ENCODE measurements around the gene PSMC3.

The PSMC3 gene

DNA sequence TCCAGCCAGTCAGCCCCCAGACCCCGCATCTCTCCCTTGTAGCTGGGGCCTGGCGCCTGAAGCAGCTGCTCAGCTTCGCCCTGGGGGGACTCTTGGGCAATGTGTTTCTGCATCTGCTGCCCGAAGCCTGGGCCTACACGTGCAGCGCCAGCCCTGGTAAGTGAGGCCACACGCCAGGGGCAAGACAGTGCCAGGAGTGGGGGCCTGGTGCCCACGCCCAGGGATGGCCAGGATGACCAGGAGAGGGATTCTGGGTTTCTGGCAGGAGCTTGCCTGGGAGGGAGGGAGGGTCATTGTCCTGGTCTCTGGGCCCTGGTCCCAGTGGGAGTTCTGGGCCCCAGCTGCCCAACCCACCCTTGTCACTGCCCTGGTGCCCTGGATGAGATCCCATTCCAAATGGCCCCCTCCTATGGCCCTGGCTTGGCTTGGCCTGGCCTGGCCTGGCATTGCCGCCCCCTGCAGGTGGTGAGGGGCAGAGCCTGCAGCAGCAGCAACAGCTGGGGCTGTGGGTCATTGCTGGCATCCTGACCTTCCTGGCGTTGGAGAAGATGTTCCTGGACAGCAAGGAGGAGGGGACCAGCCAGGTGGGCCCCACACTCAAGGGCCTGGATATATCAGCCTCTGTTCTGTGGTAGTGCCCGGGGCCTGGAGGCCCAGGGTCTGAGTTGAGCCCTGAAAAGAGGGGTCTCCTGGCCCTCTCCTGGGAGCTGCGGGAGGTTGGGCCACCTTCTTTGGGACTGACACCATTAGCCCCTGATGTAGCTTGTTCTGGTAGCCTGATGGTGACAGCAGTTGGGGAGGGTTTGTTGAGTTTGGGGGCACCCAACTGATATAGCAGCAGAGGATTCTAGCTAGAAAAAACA, 14.1 kb downstream of the PSMC3 start:
- DNase-seq = peak; percentile 57 to 64

DNA sequence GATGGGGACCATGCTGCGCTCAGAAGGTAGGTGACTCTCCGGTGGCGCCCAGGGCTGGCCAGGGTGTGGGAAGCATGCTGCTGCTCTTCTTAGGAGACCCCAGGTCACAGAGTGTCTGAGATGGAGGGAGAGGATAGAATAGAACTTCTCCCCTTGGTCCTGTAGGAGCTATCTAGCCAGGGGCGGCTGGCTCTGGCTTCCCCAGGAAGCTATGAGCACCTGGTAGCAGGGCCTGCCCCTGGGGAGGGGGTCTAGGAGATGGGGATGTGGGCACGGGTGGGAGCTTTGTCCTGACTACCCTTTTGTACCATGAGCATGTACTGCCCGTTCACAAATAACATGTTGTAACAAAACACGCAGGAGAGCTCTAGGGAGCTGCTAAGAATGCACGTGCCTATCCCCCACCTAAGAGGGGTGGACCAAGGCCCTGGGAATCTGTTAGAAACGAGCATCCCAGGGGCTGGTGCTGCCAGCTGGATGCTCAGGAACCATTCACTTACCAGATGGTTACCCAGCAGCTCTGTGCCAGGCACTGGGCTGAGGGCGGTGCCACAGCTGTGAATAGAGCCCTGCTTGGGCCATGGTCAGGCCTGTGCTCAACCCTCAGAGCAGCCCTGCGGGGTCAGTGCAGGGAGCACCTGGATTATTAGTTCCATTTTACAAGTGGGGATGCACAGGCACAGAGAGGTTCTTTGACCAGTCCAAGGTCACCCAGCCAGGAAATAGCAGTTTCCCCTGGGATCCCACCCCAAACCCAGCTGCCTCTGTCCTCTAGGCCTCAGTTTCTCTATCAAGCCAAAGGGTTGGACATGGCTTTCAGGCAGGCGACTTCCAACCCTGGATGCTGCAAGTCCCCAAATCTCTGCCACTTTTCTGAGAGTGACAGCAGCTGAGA, 15.6 kb downstream of the PSMC3 start:
- no peak for DNase-seq

DNA sequence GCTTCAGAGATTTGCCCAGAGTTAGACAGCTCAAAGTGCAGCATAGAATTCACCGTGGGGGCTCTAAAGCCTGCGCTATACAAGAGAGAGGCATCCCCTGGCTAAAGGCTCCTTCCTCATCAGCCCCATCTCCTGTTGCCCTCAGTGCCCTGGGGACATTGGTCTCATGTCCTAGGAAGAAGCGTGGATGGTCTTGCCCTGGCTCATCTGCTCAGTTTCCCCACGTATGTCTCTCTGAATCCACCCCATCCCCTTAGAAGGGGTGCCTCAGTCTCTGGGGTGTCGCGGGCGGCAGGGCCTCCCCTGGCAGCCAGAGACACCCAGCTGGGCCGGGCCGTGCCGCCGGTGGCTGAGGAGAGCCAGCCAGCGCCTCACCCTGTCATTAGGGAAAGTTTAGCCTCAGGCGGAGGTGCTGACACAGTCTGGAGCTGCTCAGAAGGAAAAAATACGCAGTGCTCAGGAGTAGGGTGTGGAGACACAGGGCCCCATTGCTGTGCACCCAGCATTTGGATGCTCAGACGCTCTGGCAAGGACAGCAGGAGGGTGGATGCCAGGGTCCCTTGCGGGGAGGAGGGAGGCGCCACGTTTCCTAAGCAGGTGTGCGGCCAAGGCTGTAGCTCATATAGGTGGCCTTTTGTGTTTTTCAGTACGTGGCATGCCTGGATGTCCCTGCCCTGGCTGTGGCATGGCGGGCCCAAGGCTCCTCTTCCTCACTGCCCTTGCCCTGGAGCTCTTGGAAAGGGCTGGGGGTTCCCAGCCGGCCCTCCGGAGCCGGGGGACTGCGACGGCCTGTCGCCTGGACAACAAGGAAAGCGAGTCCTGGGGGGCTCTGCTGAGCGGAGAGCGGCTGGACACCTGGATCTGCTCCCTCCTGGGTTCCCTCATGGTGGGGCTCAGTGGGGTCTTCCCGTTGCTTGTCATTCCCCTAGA, 16.5 kb downstream of the PSMC3 start:
- DNase-seq = no peak

DNA sequence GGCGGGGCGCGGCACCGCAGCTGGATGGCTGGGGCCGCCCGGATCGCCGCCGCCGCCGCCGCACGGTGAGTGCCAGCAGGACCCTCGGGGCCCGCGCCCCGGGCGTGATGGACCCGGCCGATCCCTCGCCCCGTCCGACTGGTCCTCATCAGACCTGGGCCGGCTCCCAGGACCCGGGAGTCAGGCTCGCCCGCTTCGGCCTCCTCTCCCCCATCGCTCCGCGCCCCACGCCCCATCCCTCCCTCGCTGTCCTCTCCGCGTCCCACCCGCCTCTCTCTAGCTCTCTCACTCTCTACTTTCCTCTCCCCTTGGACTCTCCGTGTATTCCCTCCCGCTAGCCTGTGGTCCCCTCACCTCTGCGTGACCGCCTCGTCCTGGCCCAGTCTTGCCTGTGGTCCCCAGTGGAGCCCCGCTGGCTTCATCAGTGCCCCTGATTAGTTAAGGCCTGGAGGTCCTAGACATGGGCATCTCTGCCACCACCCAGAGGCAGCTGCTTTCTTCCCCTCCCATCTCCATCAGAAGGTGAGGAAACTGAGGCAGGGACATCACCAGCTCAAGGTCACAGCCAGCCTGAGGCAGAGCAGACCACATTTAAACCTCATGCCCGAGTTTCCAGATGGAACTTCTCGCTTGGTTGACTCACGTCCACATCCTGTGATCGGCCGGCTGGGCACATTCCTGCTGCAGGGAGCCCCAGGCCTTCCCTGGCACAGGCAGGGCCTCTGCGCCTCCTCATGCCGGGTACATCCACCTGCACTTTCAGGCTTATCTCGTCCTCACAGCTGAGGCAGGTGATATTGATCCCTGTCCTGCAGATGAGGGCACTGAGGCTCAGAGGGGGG, 17.4 kb downstream of the PSMC3 start:
- DNase-seq = no peak

DNA sequence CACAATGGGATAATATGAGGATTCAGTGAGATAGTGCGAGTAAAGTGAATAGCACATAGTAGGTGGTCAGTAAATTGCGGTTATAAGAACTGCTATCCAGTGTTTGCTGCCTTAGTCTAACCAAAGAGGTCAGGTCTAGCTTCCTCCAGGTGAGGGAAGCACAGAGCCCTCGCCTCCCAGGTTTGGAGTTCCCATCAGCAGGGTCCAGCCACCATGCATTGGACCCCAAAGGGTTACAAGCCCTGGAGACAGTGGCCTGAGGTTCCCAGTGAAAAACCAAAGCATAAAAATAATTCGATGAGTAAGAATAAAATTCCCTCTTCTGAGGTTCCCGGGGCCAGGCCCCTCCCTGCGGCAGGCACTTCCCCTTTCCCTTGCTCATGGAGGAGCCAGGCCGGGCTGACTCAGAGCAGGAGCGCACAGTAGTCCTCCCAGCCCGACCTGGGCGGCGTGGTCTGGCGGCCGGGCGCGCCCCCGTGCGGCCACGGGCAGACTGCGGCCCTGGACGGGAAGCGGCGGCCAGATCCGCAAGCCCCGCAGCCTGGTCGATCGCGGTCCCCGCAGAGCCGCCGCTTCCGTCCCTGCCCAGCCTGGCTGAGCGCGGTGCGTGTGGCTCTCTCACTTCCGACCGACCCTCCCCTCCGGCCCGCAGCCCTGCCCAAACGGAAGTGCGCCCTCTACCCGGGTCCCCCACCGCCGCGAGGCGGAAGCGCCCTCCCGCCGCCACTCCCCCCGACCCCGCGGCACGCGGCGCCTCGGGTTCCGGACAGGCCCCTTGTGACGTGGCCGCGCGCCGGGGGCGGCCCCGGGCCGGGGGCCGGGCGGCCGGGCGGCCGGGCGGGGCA, 18.3 kb downstream of the PSMC3 start, which contains the start of gene SLC39A13:
TSS of gene SLC39A13 (plus strand) at position 845 of the 845 bp plus-strand sequence. CDS start 1,505 bp downstream, outside the sequence.
- peak; percentile 91 to 95 for DNase-seq

DNA sequence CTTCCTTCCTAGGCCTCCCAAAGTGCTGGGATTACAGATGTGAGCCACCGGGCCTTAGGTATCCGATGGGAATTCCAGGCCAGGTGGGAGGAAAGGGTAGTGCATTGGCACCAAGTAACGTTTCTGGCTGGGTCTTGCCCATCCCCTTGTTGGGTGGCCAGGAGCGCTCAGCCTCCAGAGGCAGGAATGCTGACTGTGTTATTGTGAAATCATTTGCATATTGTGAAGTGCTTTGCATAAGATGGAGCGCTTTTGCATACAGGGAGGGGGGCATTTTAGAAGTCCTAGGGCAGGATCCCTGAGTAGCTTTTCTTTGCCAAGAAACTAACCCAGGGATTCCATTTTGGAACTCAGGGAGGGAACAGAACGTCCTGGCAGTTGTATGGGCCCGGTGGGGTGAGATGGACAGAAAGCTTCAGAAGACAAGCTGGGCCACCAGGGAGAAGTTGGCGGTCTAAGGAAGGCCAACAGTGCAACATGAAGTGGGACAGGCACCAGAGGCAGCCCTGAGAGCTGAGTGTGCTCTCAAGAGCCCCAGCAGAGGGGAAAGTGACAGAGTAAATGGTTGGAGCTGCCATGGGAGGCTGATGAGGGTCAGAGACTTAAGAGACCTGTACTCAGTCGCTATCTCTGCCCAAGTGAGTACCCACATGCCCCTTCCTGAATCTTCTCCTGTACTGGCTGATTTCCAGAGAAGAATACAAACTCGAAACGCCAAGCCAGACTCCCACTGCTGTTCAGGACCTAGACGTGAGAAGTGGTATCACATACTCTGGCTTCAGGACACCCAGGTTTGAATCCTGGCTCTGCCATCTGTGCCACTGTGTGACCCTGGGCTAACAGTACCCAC, 19.1 kb downstream of the PSMC3 start:
- DNase-seq = no peak

DNA sequence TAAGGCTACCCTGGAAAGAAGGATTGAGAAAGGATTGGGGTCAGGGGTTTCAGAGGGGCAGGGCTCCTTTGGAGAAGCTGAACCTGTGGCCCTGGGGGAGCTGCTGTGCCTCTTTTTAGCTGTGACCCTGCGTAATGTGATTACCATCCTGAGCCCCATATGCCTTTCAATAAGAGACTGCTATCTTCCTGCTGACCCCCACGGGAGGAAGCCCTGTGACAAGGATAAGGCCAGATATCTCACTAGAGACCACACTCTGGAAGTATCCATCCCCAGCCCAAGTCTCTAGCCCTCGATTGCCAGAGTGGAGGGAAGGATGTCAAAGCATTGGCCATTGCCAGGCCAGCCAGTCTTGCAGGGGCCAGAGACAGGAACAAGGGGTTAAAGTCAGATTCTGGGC, 22.7 kb downstream of the PSMC3 start:
- DNase-seq = no peak

DNA sequence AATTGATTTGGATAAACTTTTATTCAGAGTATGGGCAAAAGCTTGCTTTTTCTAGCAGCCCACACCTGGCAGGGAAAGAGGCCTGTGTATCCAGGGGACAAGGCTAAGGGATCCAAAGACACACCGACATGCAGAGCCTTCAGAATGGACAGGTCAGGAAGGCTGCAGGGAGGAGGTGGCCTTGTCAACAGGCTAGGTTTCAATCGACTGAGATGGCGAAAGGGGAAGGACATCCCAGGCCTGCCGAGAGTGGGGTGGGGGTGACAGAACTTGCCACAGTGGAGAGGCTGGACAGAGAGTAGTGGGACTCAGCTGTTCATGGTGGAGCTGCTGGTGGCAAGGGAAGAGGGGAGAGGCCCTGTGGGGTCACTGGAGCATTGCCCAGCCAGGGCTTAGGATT, 23.1 kb downstream of the PSMC3 start:
- no peak for DNase-seq

DNA sequence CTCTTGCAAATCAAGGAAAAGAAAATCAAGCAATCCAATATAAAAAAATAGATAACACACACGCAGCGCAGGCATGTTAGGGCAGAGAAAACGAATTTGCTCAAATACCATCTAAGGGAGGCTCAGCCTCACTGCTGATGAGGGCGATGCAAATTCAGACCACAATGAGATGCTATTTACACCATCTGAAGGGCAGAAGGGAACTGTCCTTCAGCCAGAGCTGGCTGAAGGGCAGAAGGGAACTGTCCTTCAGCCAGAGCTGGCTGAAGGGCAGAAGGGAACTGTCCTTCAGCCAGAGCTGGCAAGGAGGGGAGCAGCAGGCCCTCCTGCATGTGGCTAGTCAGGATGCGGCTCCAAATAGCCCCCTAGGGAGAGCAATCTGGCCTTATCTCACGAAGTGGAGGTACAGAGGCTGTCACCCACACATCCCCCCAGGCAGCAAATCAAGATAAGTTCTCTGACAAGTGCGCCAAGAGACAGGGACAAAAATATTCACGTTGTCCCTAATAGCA, 25.4 kb downstream of the PSMC3 start:
- DNase-seq = no peak

DNA sequence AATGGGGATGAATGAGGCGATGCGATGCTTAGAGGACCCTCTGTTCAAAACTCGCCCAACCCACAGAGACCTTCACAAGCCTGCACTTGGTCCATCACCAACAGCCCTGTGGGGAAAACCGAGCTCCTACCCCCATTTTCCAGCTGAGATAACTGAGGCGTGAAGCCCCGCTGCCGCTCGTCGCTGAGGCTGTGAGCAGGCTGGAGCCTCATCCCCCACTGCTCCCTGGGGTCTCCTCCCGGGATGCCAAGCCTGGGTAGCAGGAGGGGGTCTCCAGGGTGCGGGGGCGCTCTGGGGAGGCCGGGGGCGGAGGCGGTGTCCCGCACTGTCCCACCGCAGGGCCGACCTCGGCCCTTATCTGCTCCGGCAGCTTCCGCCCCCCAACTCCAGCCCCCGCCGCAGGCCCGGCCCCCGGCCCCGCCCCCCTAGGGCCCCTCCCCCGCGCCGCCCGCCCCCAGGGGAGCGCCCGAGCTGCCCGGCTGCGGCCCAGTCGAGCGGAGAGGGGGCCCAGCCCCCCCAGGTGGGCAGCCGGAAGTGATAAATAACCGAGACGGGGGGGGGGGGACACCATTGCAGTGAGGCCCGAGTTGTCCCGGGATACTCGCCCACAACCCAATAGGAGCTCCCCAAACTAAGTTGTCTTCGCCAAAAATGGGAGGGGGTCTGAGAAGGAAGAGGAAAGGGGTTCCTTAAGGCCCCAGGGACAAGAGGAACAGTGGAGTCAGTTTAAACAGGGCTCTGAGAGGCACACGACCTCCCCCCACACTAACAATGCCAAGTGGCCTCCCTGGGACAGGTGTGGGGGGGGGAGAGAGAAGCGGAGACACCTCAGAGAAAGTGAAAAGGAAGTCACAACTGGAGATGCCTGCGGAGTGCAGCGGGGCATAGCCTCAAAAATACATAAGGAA, 26.1 kb downstream of the PSMC3 start:
- DNase-seq = peak; percentile 38 to 59

DNA sequence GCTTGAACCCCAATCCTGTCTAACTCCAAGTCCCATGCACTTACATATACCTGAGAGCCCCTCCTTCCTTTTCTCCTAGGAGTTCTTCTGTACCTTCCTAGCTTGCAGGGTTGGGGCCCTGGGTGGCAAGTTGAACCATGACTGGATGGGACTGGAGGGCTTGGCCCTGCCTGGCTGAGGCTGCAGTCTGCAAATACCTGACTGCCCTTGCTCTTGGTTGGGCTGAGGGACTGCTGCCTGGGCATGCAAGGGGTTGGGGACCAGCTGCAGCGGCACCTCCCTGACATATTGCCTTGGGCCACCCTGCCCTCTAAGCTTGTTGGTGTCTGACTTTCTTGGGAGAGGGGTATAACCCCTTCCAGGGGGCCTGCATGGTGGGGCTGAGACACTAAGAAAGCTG, 27.7 kb downstream of the PSMC3 start:
- no peak for DNase-seq

DNA sequence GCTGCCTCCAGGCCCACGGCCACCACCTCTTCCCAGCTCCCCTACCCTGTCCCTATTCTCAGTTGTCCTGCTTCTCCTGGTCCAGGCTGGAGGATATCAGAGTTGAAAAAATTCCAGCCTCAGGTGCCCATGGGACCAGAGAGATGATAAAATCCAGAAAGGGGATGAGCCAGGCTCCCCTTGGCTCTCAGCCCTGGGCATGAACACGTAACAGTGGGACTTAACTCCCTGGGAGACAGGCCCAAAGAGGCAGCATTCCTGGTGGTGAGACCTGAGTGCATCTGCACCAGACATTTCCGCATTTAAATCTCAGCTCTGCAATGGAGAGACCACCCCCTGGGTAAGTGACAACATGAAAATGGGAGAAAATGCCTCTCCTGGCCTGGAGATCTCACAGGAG, 28.2 kb downstream of the PSMC3 start:
- DNase-seq = no peak

DNA sequence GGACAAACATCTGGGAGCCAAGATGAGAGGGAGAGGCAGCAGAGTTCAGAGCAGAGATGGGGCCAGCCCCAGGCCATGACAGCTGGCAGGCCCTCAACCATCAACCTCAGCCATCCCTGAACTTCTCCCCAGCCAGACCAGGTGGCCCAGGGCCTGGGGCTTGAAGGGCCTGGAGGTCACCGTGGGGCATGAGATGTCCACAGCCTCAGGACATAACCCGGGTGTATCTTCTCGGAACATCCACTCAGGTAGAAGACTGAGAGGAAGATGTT, 30.3 kb downstream of the PSMC3 start:
- no peak for DNase-seq

DNA sequence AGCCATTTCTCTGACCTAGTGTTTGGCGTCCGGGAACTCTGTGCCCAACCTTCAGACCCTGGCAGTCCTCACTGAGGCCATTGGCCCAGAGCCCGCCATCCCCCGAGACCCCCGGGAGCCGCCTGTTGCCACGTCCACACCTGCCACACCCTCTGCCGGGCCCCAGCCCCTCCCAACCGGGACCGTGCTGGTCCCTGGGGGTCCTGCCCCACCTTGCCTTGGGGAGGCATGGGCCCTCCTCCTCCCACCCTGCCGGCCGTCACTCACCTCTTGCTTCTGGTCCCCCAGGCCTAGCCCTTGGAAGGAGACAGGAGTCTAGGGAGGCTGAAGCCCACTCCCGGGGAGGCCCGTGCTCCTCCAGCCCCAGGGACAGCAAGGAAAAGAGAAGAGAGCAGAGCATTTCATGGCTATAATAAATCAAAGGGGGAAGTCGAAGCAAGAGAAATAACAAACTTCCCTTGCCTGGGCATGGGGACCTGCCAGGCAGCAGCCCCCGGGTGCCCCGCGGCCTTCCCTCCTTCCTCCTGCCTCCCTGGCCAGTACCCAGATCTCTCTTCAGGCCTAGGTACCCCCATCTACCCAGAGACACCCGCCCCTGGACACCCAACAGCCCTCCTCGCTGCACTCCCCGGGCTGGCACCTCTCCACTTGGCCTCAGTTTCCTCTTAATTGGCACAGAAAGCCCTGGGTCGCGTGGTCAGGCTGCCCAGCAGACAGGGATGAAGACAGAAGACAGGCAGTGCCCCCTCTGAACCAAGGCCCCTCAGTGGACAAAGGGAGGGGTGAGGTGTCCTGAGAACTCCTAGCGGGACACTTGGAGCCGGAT, 30.8 kb downstream of the PSMC3 start:
- DNase-seq = no peak

DNA sequence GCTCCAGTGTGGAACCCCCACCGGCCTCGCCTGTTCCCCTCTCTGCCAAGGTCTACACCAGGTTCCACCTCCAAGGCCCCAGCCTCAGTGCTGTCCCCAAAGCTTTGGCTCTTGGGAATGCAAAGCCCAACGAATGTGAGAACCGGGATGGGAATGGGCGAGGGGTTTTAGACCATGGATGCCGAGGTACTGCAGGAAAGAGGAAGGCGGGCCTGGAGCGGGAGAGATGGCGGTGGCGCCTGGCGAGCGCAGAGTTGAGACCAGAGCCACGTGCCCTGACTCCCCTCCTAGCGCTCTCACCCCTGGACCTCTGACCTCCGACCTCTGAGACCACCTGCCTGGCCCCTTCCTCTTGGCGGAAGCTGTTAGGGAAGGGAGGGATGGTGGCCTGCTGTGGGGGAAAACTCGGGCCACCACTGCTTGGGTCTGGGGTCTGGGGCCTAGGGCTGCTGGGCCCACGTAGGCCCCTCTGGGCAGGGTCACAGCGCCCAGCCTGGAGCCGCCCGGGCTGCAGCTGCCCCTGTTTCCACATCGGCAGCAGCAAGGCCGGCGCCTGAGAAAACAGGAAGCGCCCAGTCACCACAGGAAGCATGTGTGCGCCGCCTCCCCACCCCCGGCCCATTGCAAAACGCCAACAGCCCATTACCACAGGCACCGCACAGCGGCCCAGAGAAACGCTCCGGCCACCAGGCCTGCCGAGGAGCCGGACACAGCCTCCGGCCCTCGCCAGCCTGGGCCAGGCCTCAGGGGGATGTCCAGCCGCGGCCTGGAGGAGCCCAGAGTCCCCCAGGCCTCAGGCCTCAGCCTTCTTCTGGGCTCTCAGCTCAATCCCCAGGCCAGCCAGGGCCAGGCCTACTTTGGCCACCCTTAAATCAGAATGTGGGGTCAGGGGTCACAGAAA, 31.7 kb downstream of the PSMC3 start:
- peak; percentile 59 to 71 for DNase-seq

DNA sequence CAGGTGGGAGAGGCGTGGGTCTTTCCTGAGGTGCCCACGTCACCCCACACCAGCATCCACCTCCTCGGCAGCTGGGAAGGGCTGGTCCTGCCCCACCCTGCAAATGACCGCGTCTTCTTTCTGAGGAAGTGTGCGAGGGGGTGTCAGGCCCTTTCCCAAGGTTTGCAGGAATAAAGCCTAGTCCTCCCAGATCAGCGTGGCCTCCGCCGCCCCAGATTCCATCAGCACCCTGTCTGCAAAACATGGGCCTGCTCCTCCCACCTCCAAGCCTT, 32.3 kb downstream of the PSMC3 start:
- DNase-seq = no peak

Data from CD4-positive, alpha-beta T cell treated with Interferon alpha-2 for 1 hour (primary cell).